H1 (cell line): ENCODE data around the gene TTC23.

Experiments
- JUN ChIP-seq: IDR thresholded peaks from 2 replicates; pipeline ENCODE4 v1.6.1; 2011; ENCODE audit warnings: low read depth, mild to moderate bottlenecking, improper control_type of control experiment, low read length
- RFX5 ChIP-seq: IDR thresholded peaks from 2 replicates; pipeline ENCODE4 v1.6.1; 2011; ENCODE audit warnings: low read depth, low read length, improper control_type of control experiment, borderline replicate concordance
- TBP ChIP-seq: IDR thresholded peaks from 2 replicates; pipeline ENCODE4 v1.6.1; 2011; ENCODE audit warnings: low read depth, low read length, improper control_type of control experiment
- TF ChIP-seq, protein P1 (sequence below): IDR thresholded peaks from 2 replicates; pipeline ENCODE4 v1.6.1; 2011; ENCODE audit warnings: low read depth, mild to moderate bottlenecking, low read length; ENCODE audit not compliant: insufficient read depth

DNA sequence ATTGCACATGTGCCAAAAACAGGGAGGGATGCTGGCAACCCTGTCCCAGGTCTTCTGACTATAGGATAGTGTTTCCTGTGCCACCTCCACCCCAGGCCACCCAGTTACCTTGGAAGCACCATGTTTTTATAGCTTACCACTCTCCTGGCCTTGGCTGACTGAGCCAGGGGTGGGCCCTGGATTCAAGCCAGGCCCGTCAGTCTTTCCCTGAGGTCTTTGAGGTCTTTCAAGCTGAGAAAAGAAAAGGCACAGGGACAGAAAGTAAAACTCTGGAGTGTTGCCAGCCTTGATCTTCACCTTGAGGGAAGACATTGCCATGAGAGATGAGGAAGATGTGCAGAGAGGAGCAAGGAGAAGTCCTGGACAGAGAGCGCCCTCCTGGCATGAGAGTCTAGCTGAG lies 98.2 kb downstream of the TTC23 start:
- TF ChIP-seq RFX5 (no peak), TBP (no peak), JUN (no peak)
- TF ChIP-seq, protein P1, sequence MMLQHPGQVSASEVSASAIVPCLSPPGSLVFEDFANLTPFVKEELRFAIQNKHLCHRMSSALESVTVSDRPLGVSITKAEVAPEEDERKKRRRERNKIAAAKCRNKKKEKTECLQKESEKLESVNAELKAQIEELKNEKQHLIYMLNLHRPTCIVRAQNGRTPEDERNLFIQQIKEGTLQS, result no peak
